ENCODE data around the gene POLR2L.

DNA sequence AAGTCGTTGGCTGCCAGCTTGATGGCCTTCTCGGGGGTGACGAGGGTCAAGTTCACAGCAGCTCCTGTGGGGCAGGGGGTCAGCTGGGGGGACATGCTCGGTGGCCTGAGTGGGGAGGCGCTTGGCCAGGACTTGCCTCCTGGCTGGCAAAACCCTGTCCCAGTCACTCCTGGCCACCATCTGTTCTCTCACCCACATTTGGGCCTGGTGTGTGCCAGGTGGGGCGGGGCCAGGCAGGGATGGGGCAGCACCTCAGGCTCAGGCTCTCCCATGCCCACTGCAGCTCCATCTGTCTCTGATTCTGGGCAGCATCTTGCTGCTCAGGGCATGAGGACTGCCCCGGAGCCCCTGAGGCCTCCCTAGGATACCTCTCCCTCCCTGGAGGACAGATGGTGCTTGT is 48.8 kb downstream of the POLR2L start:
- no peak for TF ChIP-seq SPI1 (IDR thresholded peaks at IDR 0.05; ENCODE audit: low read depth, low read length)
- TF ChIP-seq POLR2A (IDR thresholded peaks at IDR 0.05; ENCODE audit: low read depth, low read length), result no peak
- no peak for TF ChIP-seq PAX5 (IDR thresholded peaks at IDR 0.05; ENCODE audit: insufficient read depth, low read length, severe bottlenecking)
- TF ChIP-seq POLR2AphosphoS5 (IDR thresholded peaks at IDR 0.05; ENCODE audit: low read depth, low read length), result no peak
- no peak for TF ChIP-seq POU2F2 (IDR thresholded peaks at IDR 0.05; ENCODE audit: low read depth, low read length)
- no peak for TF ChIP-seq TAF1 (IDR thresholded peaks at IDR 0.05; ENCODE audit: low read depth, low read length)
